Activated naive CD4-positive, alpha-beta T cell treated with anti-CD3 and anti-CD28 coated beads for 36 hours (primary cell): ENCODE measurements around the gene MED19. TPM values are rescaled to one million over a fixed set of nuclear protein-coding genes. Genes with fewer than 3 reads are reported as not detected.

Source experiments
- CTCF ChIA-PET: fragments of 350-600 bp; sonication (Branson Sonifier 250); formaldehyde crosslinking; loops from one replicate; lab custom pipeline; 2021; ENCODE audit warnings: antibody characterized with exemption; lab: Charles Lee
- DNase-seq: peaks from one replicate; pipeline ENCODE4 v3.0.0-alpha.2; 2020
- H3K27ac Mint-ChIP-seq: one replicate; pipeline ENCODE4 v1.8.0; 2021; ENCODE audit warnings: mild to moderate bottlenecking, mixed read lengths
- H3K27me3 Mint-ChIP-seq: one replicate; pipeline ENCODE4 v1.8.0; 2021; ENCODE audit warnings: low read depth, mixed read lengths
- H3K36me3 Mint-ChIP-seq: one replicate; pipeline ENCODE4 v1.8.0; 2021; ENCODE audit warnings: low read depth, mixed read lengths
- H3K4me1 Mint-ChIP-seq: one replicate; pipeline ENCODE4 v1.8.0; 2021; ENCODE audit warnings: low read depth, mixed read lengths
- H3K4me3 Mint-ChIP-seq: one replicate; pipeline ENCODE4 v1.8.0; 2021; ENCODE audit warnings: mild to moderate bottlenecking, moderate library complexity, mixed read lengths
- H3K9me3 Mint-ChIP-seq: one replicate; pipeline ENCODE4 v1.8.0; 2021; ENCODE audit warnings: mixed read lengths
- intact Hi-C: fragments of 100-400 bp; cut with micrococcal nuclease; formaldehyde crosslinking; loops from one replicate; pipeline ENCODE4 v1.15.1; 2023
- total RNA-seq, 2 experiments: library from RNA; stranded (reverse); gene quantifications; one replicate each; pipeline ENCODE4 v1.2.3, GENCODE V29; 2021

The MED19 gene
- total RNA-seq, 2 experiments from 2014 or later: 8.2 to 9.0 TPM

DNA sequence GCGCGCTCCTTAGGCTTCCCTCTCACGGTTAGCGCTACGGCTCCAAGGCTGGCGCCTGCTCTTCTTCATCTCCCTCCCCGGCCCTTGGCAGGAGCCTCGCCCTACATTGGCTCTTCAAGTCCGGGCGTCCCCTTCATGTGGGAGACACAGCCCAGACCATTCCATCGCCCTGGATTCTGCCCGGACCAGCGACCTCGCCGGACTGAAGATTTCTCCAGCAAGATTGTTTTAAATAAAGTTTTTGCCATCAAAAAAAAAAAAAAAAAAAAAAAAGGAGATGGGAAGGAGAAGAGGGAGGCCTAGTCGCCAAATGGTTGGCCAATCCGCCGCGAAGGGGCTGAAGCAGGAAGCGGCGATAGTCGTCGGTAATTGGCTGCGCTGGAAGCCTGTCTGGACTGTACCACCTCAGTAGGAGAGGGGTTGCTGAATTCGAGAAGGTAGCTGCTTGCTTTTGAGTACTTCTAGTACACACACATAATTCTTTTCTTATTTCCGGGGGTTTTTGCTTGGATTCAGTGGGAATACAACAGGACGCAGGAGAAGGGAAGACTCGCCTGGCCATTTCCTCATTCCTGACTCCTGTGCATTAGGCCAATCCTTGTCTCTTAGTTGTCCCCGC is 44.8 kb downstream of the MED19 start:
- Mint-ChIP-seq H3K36me3 (peaks cover 11% of the 10 kb centered on the region), H3K27ac (peak overlapping the region; percentile 97), H3K4me1 (peaks cover 43% of the 10 kb centered on the region), H3K27me3 (no peaks in the 10 kb centered on the region), H3K4me3 (peak overlapping the region; percentile 91), H3K9me3 (no peaks in the 10 kb centered on the region)
- CTCF ChIA-PET: interaction anchor here (0.8 to 1.2 kb wide), 3 partner anchors 80 to 174 kb away, joined by 3 to 8 read pairs (median 5); no protein-coding TSS in a partner anchor
- peak; percentile 97 for DNase-seq
- intact Hi-C loops: loop anchor here (1.0 to 5.0 kb wide), 13 partner anchors 10 to 1475 kb away; partner anchors contain the start of genes CLP1, FAM111A, MED19 and SELENOH

DNA sequence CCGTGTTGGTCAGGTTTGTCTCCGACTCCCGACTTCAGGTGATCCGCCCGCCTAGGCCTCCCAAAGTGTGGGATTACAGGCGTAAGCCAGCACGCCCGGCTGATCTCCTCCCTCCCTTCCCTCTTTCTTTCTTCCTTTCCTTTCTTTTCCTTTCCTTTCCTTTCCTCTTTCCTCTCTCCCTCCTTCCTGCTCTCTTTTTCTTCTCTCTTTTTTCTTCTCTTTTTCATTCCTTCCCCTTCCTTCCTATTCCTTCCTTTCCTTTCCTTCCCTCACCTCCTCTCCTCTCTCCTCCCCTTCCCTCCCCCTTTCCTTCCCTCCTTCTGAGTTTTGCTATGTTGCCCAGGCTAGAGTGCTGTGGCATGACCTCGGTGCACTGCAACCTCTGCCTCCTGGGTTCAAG is 48.0 kb downstream of the MED19 start:
- Mint-ChIP-seq H3K27me3 (no peaks in the 10 kb centered on the region), H3K4me1 (peaks cover 34% of the 10 kb centered on the region), H3K36me3 (peaks cover 26% of the 10 kb centered on the region), H3K9me3 (no peaks in the 10 kb centered on the region), H3K27ac (no peak overlapping the region), H3K4me3 (no peak overlapping the region)
- CTCF ChIA-PET: no interaction called here
- DNase-seq: no peak
- intact Hi-C loops: loop anchor here (1.0 kb wide), 1 partner anchor 136 kb away; no protein-coding TSS in a partner anchor

DNA sequence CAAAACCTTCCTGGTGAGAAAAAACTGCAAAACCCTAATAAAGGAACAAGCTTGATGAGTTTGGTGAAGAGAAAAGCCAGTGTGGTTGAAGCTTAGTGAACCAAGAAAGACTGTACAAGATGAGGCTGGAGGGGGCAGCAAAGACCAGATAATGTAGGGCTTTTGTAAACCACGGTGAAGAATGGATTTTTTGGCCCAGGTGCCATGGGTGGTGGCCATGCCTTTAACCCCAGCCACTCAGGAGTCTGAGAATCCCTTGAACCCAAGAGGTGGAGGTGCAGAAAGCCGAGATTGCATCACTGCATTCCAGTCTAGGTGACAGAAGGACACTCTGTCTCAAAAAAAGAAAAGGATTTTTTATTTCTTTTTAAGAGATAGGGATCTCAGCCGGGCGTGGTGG is 49.1 kb downstream of the MED19 start:
- Mint-ChIP-seq H3K4me1 (peaks cover 36% of the 10 kb centered on the region), H3K9me3 (no peaks in the 10 kb centered on the region), H3K36me3 (peaks cover 26% of the 10 kb centered on the region), H3K4me3 (no peak overlapping the region), H3K27ac (no peak overlapping the region), H3K27me3 (no peaks in the 10 kb centered on the region)
- intact Hi-C loops: loop anchor here (1.0 kb wide), 1 partner anchor 137 kb away; no protein-coding TSS in a partner anchor
- DNase-seq: peak; percentile 31
- CTCF ChIA-PET: interaction anchor here (1.4 to 1.6 kb wide), 2 partner anchors 18 to 170 kb away, joined by 3 to 8 read pairs; no protein-coding TSS in a partner anchor

DNA sequence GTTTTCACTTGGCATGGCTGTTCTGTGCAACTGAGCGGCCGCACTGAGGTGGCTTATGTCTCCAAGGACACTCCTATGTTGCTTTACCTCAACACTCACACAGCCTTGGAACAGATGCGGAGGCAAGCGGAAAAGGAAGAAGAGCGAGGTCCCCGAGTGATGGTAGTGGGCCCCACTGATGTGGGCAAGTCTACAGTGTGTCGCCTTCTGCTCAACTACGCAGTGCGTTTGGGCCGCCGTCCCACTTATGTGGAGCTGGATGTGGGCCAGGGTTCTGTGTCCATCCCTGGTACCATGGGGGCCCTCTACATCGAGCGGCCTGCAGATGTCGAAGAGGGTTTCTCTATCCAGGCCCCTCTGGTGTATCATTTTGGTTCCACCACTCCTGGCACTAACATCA is 52.3 kb downstream of the MED19 start:
- no peak overlapping the region for H3K4me3 Mint-ChIP-seq
- H3K27me3 Mint-ChIP-seq: no peaks in the 10 kb centered on the region
- CTCF ChIA-PET: interaction anchor here (1.2 kb wide), 1 partner anchor 864 kb away, joined by 3 read pairs; no protein-coding TSS in a partner anchor
- DNase-seq: no peak
- H3K36me3 Mint-ChIP-seq: peaks cover 28% of the 10 kb centered on the region
- intact Hi-C loops: loop anchor here (10.0 kb wide), 1 partner anchor 1895 kb away; no protein-coding TSS in a partner anchor
- H3K4me1 Mint-ChIP-seq: peaks cover 34% of the 10 kb centered on the region
- H3K27ac Mint-ChIP-seq: no peak overlapping the region
- H3K9me3 Mint-ChIP-seq: no peaks in the 10 kb centered on the region

DNA sequence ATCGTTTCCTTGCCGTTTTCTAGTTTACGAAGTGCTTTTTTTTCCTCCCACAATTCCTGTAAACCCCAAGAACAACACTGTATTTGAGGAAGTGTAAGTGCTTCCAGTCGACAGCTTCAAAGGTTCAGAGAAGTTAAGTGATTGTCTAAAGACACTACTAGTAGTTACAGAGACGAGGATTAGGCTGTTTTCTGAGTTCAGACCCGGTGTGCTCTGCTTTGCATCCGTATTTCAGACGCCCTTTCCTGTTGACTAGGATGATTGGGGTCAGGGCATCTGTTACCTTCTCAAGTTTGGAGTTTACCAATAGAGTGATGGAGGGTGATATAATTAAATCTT is 54.0 kb downstream of the MED19 start:
- H3K4me3 Mint-ChIP-seq: peak overlapping the region; percentile 92
- intact Hi-C loops: loop anchor here (10.0 kb wide), 1 partner anchor 1897 kb away; no protein-coding TSS in a partner anchor
- no peak for DNase-seq

DNA sequence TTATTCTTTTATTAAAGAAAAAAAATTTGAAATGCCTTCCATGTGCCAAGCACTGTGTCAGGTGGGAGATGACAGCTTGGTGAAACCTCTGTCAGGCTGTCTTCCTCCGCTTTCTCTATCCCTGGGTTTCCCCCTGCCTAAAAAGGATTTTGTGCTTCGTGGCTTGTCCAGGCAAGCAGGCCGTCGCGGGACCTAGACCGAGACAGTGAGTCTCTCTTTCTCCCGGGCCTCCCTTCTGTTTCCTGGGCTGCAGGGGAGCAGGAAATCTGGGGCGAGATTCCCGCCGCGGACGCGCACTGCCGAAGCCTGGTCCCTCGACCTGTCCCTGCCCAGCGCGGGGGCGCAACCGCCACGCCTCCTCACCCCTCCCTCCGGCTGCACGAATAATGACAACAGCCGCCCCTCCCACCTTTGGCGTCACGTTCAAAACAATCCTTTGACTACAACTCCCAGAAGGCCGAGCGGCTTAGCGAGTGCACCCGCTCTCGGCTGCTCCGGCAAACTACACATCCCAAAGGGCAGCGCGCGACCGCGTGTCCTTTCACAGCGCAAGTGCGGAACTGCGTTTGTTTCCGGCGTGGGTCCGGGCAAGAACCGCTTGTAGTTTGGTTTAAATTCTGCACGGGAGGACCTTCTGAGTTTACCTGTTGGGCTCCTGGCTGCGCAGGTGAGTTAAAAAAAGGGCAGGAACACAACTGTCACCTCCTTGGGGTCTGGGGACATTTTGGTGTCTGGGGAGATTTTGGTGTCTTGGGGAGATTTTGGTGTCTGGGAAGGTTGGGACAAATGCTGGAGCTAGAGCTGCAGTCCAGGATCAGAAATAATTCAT is 54.6 kb downstream of the MED19 start, which contains the start of gene CLP1:
Gene CLP1 (plus strand): TSS at position 569 of the 829 bp plus-strand sequence. CDS start 1,715 bp downstream, outside the sequence.
- H3K4me3 Mint-ChIP-seq: peak within 1 kb of the TSS; percentile 92
- peak; percentile 100 for DNase-seq
- intact Hi-C loops: loop anchor here (1.0 to 10.0 kb wide), 11 partner anchors 8 to 1897 kb away; partner anchors contain the start of genes MED19, SELENOH, SSRP1 and TIMM10
- H3K27ac Mint-ChIP-seq: peak within 1 kb of the TSS; percentile 90
- CTCF ChIA-PET: interaction anchor here (0.6 to 2.2 kb wide), 7 partner anchors 11 to 915 kb away, joined by 3 to 7 read pairs (median 3); no protein-coding TSS in a partner anchor
- H3K27me3 Mint-ChIP-seq: no peaks in the 10 kb centered on the region
- H3K4me1 Mint-ChIP-seq: peaks cover 34% of the 10 kb centered on the region
- H3K9me3 Mint-ChIP-seq: no peaks in the 10 kb centered on the region
- H3K36me3 Mint-ChIP-seq: peaks cover 21% of the 10 kb centered on the region

More for the DNA sequence above, 54.0 kb downstream of the MED19 start:
- CTCF ChIA-PET: interaction anchor here (0.6 to 1.3 kb wide), 2 partner anchors 14 to 102 kb away, joined by 3 to 4 read pairs; no protein-coding TSS in a partner anchor
- Mint-ChIP-seq H3K36me3 (peaks cover 25% of the 10 kb centered on the region), H3K4me1 (peaks cover 36% of the 10 kb centered on the region), H3K27ac (peak overlapping the region; percentile 90), H3K27me3 (no peaks in the 10 kb centered on the region), H3K9me3 (no peaks in the 10 kb centered on the region)

DNA sequence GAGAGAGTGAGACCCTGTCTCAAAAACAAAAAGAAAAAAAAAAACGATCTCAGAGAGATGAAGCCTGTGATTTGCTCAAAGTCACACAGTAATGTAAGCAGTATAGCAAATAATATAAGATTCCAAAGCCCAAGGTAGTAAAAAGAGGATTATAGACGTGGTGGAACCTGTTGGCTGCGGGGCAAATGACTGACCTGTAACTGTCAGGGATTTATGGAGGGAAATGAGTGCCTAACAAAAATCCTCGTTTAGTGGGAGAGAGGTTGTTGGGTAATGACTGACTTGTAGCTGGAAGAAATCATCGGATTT is 55.2 kb downstream of the MED19 start:
- CTCF ChIA-PET: interaction anchor here (0.6 to 2.2 kb wide), 8 partner anchors 10 to 916 kb away, joined by 3 to 7 read pairs (median 4); no protein-coding TSS in a partner anchor
- intact Hi-C loops: loop anchor here (1.0 to 10.0 kb wide), 11 partner anchors 8 to 1898 kb away; partner anchors contain the start of genes MED19, SELENOH, SSRP1 and TIMM10
- Mint-ChIP-seq H3K4me1 (peaks cover 31% of the 10 kb centered on the region), H3K27me3 (no peaks in the 10 kb centered on the region), H3K27ac (peak overlapping the region; percentile 90), H3K4me3 (peak overlapping the region; percentile 92), H3K9me3 (no peaks in the 10 kb centered on the region), H3K36me3 (peaks cover 18% of the 10 kb centered on the region)
- no peak for DNase-seq

Other genes starting within 250 kb of the MED19 start
- gene SLC43A1, start 196.5 kb downstream of the MED19 start, total RNA-seq: 10 to 100 TPM; 26.5 to 29.7 TPM
- 100 to 1,000 TPM; 131 to 136 TPM for gene TIMM10, start 181.5 kb downstream of the MED19 start, total RNA-seq
- gene SMTNL1, start 174.6 kb downstream of the MED19 start, total RNA-seq: not detected
- gene UBE2L6, start 144.5 kb downstream of the MED19 start, total RNA-seq: 100 to 1,000 TPM; 187 to 194 TPM
- under 1 TPM; 0.17 to 0.43 TPM for gene SERPING1, start 114.5 kb downstream of the MED19 start, total RNA-seq
- under 1 TPM; 0.17 to 0.54 TPM for gene YPEL4, start 62.3 kb downstream of the MED19 start, total RNA-seq
- 10 to 100 TPM; 11.3 to 14.2 TPM for gene CLP1, start 54.5 kb downstream of the MED19 start, total RNA-seq
- gene ZDHHC5, start 44.1 kb downstream of the MED19 start, total RNA-seq: 10 to 100 TPM; 38.5 to 46.6 TPM
- gene TMX2, start 378 bp upstream of the MED19 start, total RNA-seq: 10 to 100 TPM; 49.8 to 54.7 TPM
- 100 to 1,000 TPM; 249 to 282 TPM for gene SELENOH, start 29.3 kb upstream of the MED19 start, total RNA-seq
- gene BTBD18, start 39.6 kb upstream of the MED19 start, total RNA-seq: not detected
- 1 to 10 TPM; 5.5 to 8.5 TPM for gene CTNND1, start 49.6 kb upstream of the MED19 start, total RNA-seq